HG02970 (cell line): Measurements from ENCODE around the gene WDR18.
A peak's percentile ranks its signal among the peaks of the same experiment; 100 is the strongest.
"Not testable (repeated sequence)": the region's sequence is repeated elsewhere in the genome, so short reads cannot be mapped to it uniquely, and the experiment has no call there.

Experiments
- ATAC-seq: cut with Tn5 transposase; IDR thresholded peaks from one replicate; pipeline ENCODE4 v1.9.1; 2021; ENCODE audit warnings: mild to moderate bottlenecking, moderate library complexity, moderate number of reproducible peaks; ENCODE audit not compliant: unreplicated experiment, low FRiP score

WDR18 gene

GRCh38 chr19:1017115-1017905 is 33.2 kb downstream of the WDR18 start:
- no peak for ATAC-seq

GRCh38 chr19:1017906-1018305 is 33.8 kb downstream of the WDR18 start:
- no peak for ATAC-seq

- ATAC-seq = no peak
Observed at GRCh38 chr19:1018393-1018792, 34.2 kb downstream of the WDR18 start.

- no peak for ATAC-seq
Observed at GRCh38 chr19:1018932-1019615, 34.9 kb downstream of the WDR18 start.

GRCh38 chr19:1019616-1019961 is 35.4 kb downstream of the WDR18 start:
- no peak for ATAC-seq

GRCh38 chr19:1019980-1020867 is 36.1 kb downstream of the WDR18 start:
- ATAC-seq = no peak

GRCh38 chr19:1020868-1021425 is 36.8 kb downstream of the WDR18 start, which contains the start of gene TMEM259:
TSS of gene TMEM259 (minus strand) at chr19:1021123. CDS start at chr19:1020996, 127 bp downstream.
- ATAC-seq = peak; percentile 88

GRCh38 chr19:1023883-1024188 is 39.7 kb downstream of the WDR18 start:
- not testable (repeated sequence) for ATAC-seq

- ATAC-seq = not testable (repeated sequence)
Observed at GRCh38 chr19:1025080-1025479, 40.9 kb downstream of the WDR18 start.

GRCh38 chr19:1025960-1026782 is 42.0 kb downstream of the WDR18 start, which contains the start of gene CNN2:
TSS of gene CNN2 (plus strand) at chr19:1026608. CDS start at chr19:1026662, 54 bp downstream.
- peak; percentile 48 for ATAC-seq

GRCh38 chr19:1026783-1027649 is 42.9 kb downstream of the WDR18 start:
- ATAC-seq = no peak

GRCh38 chr19:1027650-1028061 is 43.5 kb downstream of the WDR18 start:
- no peak for ATAC-seq

GRCh38 chr19:1028062-1028926 is 44.1 kb downstream of the WDR18 start:
- ATAC-seq = no peak

- ATAC-seq = no peak
Observed at GRCh38 chr19:1032264-1032867, 48.2 kb downstream of the WDR18 start.

GRCh38 chr19:1035998-1036621 is 52.0 kb downstream of the WDR18 start:
- ATAC-seq = no peak

- peak; percentile 0 for ATAC-seq
Observed at GRCh38 chr19:1037621-1038064, 53.5 kb downstream of the WDR18 start.
